GM18870 (cell line): ENCODE measurements around the gene LCN10.

ENCODE experiments used
- ATAC-seq: cut with Tn5 transposase; IDR thresholded peaks from one replicate; pipeline ENCODE4 v1.9.1; 2021; ENCODE audit warnings: moderate library complexity; ENCODE audit not compliant: unreplicated experiment

Gene LCN10

GRCh38 chr9:136740491-136740890 is 2.2 kb downstream of the LCN10 start:
- no peak for ATAC-seq

GRCh38 chr9:136740069-136740468 is 2.7 kb downstream of the LCN10 start:
- ATAC-seq: no peak

- ATAC-seq: no peak
Measured at GRCh38 chr9:136739509-136739908, 3.2 kb downstream of the LCN10 start.

GRCh38 chr9:136738960-136739359 is 3.8 kb downstream of the LCN10 start:
- no peak for ATAC-seq

- no peak for ATAC-seq
Measured at GRCh38 chr9:136735812-136736480, 6.8 kb downstream of the LCN10 start.

GRCh38 chr9:136734837-136735496 is 7.8 kb downstream of the LCN10 start:
- no peak for ATAC-seq

GRCh38 chr9:136733611-136734010 is 9.1 kb downstream of the LCN10 start:
- ATAC-seq: no peak

GRCh38 chr9:136732444-136733178 is 10.1 kb downstream of the LCN10 start:
- ATAC-seq: no peak

- ATAC-seq: no peak
Measured at GRCh38 chr9:136729926-136730325, 12.8 kb downstream of the LCN10 start.

GRCh38 chr9:136729144-136729543 is 13.6 kb downstream of the LCN10 start:
- ATAC-seq: no peak

GRCh38 chr9:136728548-136729123 is 14.1 kb downstream of the LCN10 start:
- ATAC-seq: peak; percentile 13

- peak; percentile 42 for ATAC-seq
Measured at GRCh38 chr9:136728080-136728547, 14.6 kb downstream of the LCN10 start.

GRCh38 chr9:136726631-136727191 is 16.0 kb downstream of the LCN10 start:
- ATAC-seq: no peak

GRCh38 chr9:136726118-136726517 is 16.6 kb downstream of the LCN10 start:
- no peak for ATAC-seq

- no peak for ATAC-seq
Measured at GRCh38 chr9:136725612-136726011, 17.1 kb downstream of the LCN10 start.

- no peak for ATAC-seq
Measured at GRCh38 chr9:136724772-136725171, 18.0 kb downstream of the LCN10 start.

GRCh38 chr9:136723989-136724388 is 18.8 kb downstream of the LCN10 start:
- no peak for ATAC-seq

GRCh38 chr9:136723362-136723976 is 19.3 kb downstream of the LCN10 start:
- ATAC-seq: no peak

GRCh38 chr9:136722969-136723356 is 19.8 kb downstream of the LCN10 start:
- ATAC-seq: no peak

- ATAC-seq: no peak
Measured at GRCh38 chr9:136722093-136722968, 20.4 kb downstream of the LCN10 start.
